Measurements from ENCODE around the gene DMBT1.

GRCh38 chr10:122537545-122537944 lies 23.0 kb upstream of the DMBT1 start:
- TF ChIP-seq POLR2A (IDR thresholded peaks at IDR 0.05; ENCODE audit: low read depth, low read length) (no peak), POLR2AphosphoS5 (IDR thresholded peaks at IDR 0.05; ENCODE audit: low read depth, low read length) (no peak), SPI1 (IDR thresholded peaks at IDR 0.05; ENCODE audit: low read depth, low read length) (no peak)
